ENCODE results near the gene ZNF205. TPM values are rescaled to one million over a fixed set of nuclear protein-coding genes. Genes with fewer than 3 reads are reported as not detected.

Gene ZNF205
- total and polyA plus RNA-seq, 9 of the 15 experiments (the other 6 are each of a cell fraction or from before 2014, with no cell fraction given), result 2.4 to 11.8 (median 5.1) TPM; not detected in 2

GRCh38 chr16:3113765-3114479, 1.5 kb downstream of the ZNF205 start (continued):
- TF ChIP-seq UBTF (IDR thresholded peaks at IDR 0.05; ENCODE audit: borderline replicate concordance in 1 of 2, low read depth in 2 of 2, low read length in 2 of 2) (0 out of 4 replicates have a peak, but pooled peaks of 1 of the 2 experiments have one; percentile 25), ZBTB33 (CRISPR knock-in tag; IDR thresholded peaks at IDR 0.05) (no peak), STAT5A (IDR thresholded peaks at IDR 0.05; ENCODE audit: borderline replicate concordance, low read length) (no peak), ZZZ3 (IDR thresholded peaks at IDR 0.05) (no peak), ZNF316 (IDR thresholded peaks at IDR 0.05) (no peak), ADNP (tag; IDR thresholded peaks at IDR 0.05) (no peak), ZFP1 (CRISPR knock-in tag; IDR thresholded peaks at IDR 0.05) (no peak), JUND (IDR thresholded peaks at IDR 0.05; ENCODE audit: borderline replicate concordance, low read depth, low read length) (peak; percentile 63; the same call in 1 of the 2 replicates), JUND (tag; IDR thresholded peaks at IDR 0.05; ENCODE audit: borderline replicate concordance, low read depth, low read length) (no peak), RCOR1 (IDR thresholded peaks at IDR 0.05; ENCODE audit: borderline replicate concordance in 1 of 2, low read depth in 2 of 2, low read length in 2 of 2) (no peak), JUN (IDR thresholded peaks at IDR 0.05; ENCODE audit: borderline replicate concordance, low read depth, low read length) (peak; percentile 48; the same call in 1 of the 2 replicates), JUN (CRISPR knock-in tag; IDR thresholded peaks at IDR 0.05; ENCODE audit: borderline replicate concordance) (no peak), ZNF589 (CRISPR knock-in tag; IDR thresholded peaks at IDR 0.05; ENCODE audit: low read depth) (no peak), ARID2 (IDR thresholded peaks at IDR 0.05) (no peak), NCOR1 (IDR thresholded peaks at IDR 0.05) (no peak), ZNF165 (CRISPR knock-in tag; IDR thresholded peaks at IDR 0.05; ENCODE audit: borderline replicate concordance) (no peak), PYGO2 (tag; IDR thresholded peaks at IDR 0.05) (no peak), KLF13 (tag; IDR thresholded peaks at IDR 0.05; ENCODE audit: borderline replicate concordance, low read depth) (no peak), CBFA2T3 (IDR thresholded peaks at IDR 0.05) (peak; percentile 40; the same call in 1 of the 2 replicates), FOXO4 (CRISPR knock-in tag; IDR thresholded peaks at IDR 0.05) (no peak)
- TF ChIP-seq, protein P1, sequence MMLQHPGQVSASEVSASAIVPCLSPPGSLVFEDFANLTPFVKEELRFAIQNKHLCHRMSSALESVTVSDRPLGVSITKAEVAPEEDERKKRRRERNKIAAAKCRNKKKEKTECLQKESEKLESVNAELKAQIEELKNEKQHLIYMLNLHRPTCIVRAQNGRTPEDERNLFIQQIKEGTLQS (IDR thresholded peaks at IDR 0.05), result peak; percentile 67
- TF ChIP-seq, protein P1 (CRISPR knock-in tag; conservative IDR thresholded peaks at IDR 0.05), result no peak
